Transverse colon (tissue), 4 donors: ENCODE measurements around the gene IVD. TPM values are rescaled to one million over a fixed set of nuclear protein-coding genes. Genes with fewer than 3 reads are reported as not detected.

Experiments
- DNase-seq: peaks from one replicate; pipeline ENCODE4 v3.0.0-alpha.2; 2019
- H3K27ac ChIP-seq, 4 donors: fragments of 200-600 bp; sonication (generic); 2 replicates each; pipeline ENCODE4 v1.5.1; 2016 to 2018; ENCODE audit warnings: inconsistent platforms in 4 of 4
- H3K27me3 ChIP-seq: fragments of 200-600 bp; sonication (generic); 2 replicates; pipeline ENCODE4 v1.5.1; 2017; ENCODE audit warnings: inconsistent platforms
- H3K36me3 ChIP-seq, 4 donors: fragments of 200-600 bp; sonication (generic); 2 replicates each; pipeline ENCODE4 v1.5.1; 2017 to 2019; ENCODE audit warnings: inconsistent platforms in 4 of 4
- H3K4me1 ChIP-seq, 4 donors: fragments of 200-600 bp; sonication (generic); 2 replicates each; pipeline ENCODE4 v1.5.1; 2017 to 2020; ENCODE audit warnings: inconsistent platforms in 4 of 4
- H3K4me3 ChIP-seq, 4 donors: fragments of 200-600 bp; sonication (generic); 1 replicate in 1 of 4; 2 replicates in 3 of 4; pipeline versions ENCODE4 v1.5.1 to v1.6.1; 2017 to 2019; ENCODE audit warnings: inconsistent platforms in 4 of 4
- H3K9me3 ChIP-seq, 2 donors: fragments of 200-600 bp; sonication (generic); 2 replicates each; pipeline ENCODE4 v1.5.1; 2017 to 2019; ENCODE audit warnings: inconsistent platforms in 2 of 2
- EP300 ChIP-seq: sonication (generic); formaldehyde crosslinking; IDR thresholded peaks from one replicate; pipeline ENCODE4 v1.6.1; 2017; ENCODE audit warnings: antibody characterized with exemption, low read depth
- POLR2A ChIP-seq: fragments of 450-650 bp; IDR thresholded peaks from one replicate; pipeline ENCODE4 v1.6.1; 2016; ENCODE audit warnings: antibody characterized with exemption, mild to moderate bottlenecking, moderate library complexity
- POLR2AphosphoS5 ChIP-seq, 3 donors: sonication (generic); formaldehyde crosslinking; IDR thresholded peaks; one replicate each; pipeline ENCODE4 v1.6.1; 2016; ENCODE audit warnings: antibody characterized with exemption in 3 of 3
- WGBS, 2 donors: methylation state at CpG; one replicate each; pipeline ENCODE4 v1.1.5; 2018; ENCODE audit warnings: low coverage in 1 of 2; 5-methylcytosine and 5-hydroxymethylcytosine counted together
- in situ Hi-C, 4 donors: fragments of 200-750 bp; cut with MboI; loops; one replicate each; pipeline versions ENCODE4 v1.15.0 to v1.15.1; 2017; ENCODE audit warnings: low sequenced_read_pairs in 3 of 4, low pct_ligation_motif_present in 1 of 4, low pct_unique_long_range_greater_than_20kb in 1 of 4
- intact Hi-C: fragments of 100-400 bp; cut with DNase I; formaldehyde crosslinking; loops from one replicate; pipeline ENCODE4 v1.15.1; 2023; ENCODE audit warnings: low total_unique reads
- total RNA-seq, 4 donors: library from RNA; depleted of rRNA; stranded (reverse); fragments of >200 nt; gene quantifications; one replicate each; pipeline ENCODE4 v1.1.0, GENCODE V29; 2016
- TF ChIP-seq, protein P1 (sequence below), 5 experiments: fragments of 200-600 bp in 3 of 5; fragments of 450-650 bp in 2 of 5; sonication (generic) in 3 of 5; IDR thresholded peaks; 1 replicate in 2 of 5; 2 replicates in 3 of 5; pipeline ENCODE4 v1.5.1; 2016 to 2017; ENCODE audit warnings: antibody characterized with exemption in 5 of 5, inconsistent platforms in 3 of 5, mild to moderate bottlenecking in 2 of 5, moderate library complexity in 1 of 5

The IVD gene
- total RNA-seq, 4 donors from 2014 or later: 51.4 to 122 (median 58.7) TPM

DNA sequence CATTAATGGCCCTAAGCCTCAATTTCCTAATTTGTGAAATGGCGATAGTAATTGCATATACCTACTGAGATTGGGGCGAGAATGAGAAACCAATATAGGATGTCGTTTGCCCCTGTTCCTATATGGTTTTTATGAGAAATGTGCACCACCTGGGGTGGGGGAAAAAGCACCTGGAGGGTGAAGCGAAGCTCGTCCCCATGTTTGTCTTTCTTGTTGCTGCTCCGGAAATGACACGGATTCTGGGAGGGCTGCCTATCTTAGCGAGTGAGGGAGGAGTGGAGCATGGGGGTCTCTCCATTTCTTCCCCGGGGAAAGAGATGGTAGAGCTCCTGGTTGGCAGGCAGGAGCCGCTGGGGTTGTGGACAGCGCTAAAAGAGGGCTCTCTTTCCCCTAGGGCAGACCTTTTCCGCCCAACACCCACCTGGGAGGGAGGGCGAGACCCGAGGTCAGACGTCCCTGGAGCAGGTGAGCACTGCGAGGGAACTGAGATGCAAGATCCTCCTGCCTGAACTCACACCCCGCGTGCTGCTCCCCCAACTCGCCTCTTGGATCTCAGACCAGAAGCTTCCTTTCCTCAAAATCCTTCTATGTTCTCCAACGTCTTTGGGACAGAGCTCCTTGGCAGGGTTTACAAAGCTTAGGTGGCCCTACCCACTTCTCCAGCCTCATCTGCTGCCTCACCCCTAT is 29.6 kb downstream of the IVD start:
- no peaks in the 10 kb centered on the region for H3K36me3 ChIP-seq
- H3K4me3 ChIP-seq: peak overlapping the region in 1 of 4 donors; percentile 51
- H3K9me3 ChIP-seq: no peaks in the 10 kb centered on the region
- WGBS, 2 donors: 35 to 60% methylated on average over 3 to 20 of the region's 20 CpGs
- in situ Hi-C loops (no loop called here), intact Hi-C loops (no loop called here)
- TF ChIP-seq, protein P1, sequence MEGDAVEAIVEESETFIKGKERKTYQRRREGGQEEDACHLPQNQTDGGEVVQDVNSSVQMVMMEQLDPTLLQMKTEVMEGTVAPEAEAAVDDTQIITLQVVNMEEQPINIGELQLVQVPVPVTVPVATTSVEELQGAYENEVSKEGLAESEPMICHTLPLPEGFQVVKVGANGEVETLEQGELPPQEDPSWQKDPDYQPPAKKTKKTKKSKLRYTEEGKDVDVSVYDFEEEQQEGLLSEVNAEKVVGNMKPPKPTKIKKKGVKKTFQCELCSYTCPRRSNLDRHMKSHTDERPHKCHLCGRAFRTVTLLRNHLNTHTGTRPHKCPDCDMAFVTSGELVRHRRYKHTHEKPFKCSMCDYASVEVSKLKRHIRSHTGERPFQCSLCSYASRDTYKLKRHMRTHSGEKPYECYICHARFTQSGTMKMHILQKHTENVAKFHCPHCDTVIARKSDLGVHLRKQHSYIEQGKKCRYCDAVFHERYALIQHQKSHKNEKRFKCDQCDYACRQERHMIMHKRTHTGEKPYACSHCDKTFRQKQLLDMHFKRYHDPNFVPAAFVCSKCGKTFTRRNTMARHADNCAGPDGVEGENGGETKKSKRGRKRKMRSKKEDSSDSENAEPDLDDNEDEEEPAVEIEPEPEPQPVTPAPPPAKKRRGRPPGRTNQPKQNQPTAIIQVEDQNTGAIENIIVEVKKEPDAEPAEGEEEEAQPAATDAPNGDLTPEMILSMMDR (IDR thresholded peaks at IDR 0.05): no peak
- TF ChIP-seq POLR2AphosphoS5 (IDR thresholded peaks at IDR 0.05) (no peak), POLR2A (no peak), EP300 (no peak)
- H3K27me3 ChIP-seq: peaks cover 23% of the 10 kb centered on the region
- H3K27ac ChIP-seq: no peak overlapping the region
- DNase-seq: no peak
- H3K4me1 ChIP-seq: peaks cover 19 to 32% (median 27%) of the 10 kb centered on the region in 4 donors

GRCh38 chr15:40435710-40436089 is 30.1 kb downstream of the IVD start:
- H3K4me1 ChIP-seq: peaks cover 19 to 34% (median 31%) of the 10 kb centered on the region in 4 donors
- TF ChIP-seq POLR2A (no peak), EP300 (no peak), POLR2AphosphoS5 (IDR thresholded peaks at IDR 0.05) (no peak)
- TF ChIP-seq, protein P1 (IDR thresholded peaks at IDR 0.05): no peak
- intact Hi-C loops (no loop called here), in situ Hi-C loops (no loop called here)
- H3K27me3 ChIP-seq: peaks cover 23% of the 10 kb centered on the region
- H3K36me3 ChIP-seq: no peaks in the 10 kb centered on the region
- H3K9me3 ChIP-seq: no peaks in the 10 kb centered on the region
- WGBS, 2 donors: 21 to 24% methylated on average over 5 to 13 of the region's 15 CpGs
- DNase-seq: no peak
- peak overlapping the region in 3 of 4 donors; percentile 34 to 51 (median 37) for H3K4me3 ChIP-seq
- H3K27ac ChIP-seq: peak overlapping the region in 1 of 4 donors; percentile 37

- Histone ChIP-seq H3K4me3 (peak overlapping the region; percentile 34 to 51 (median 37)), H3K36me3 (no peaks in the 10 kb centered on the region), H3K27ac (peak overlapping the region in 1 of 4 donors; percentile 37), H3K4me1 (peaks cover 19 to 34% (median 31%) of the 10 kb centered on the region in 4 donors), H3K27me3 (peaks cover 23% of the 10 kb centered on the region), H3K9me3 (no peaks in the 10 kb centered on the region)
- DNase-seq: peak; percentile 49
- TF ChIP-seq, protein P1 (IDR thresholded peaks at IDR 0.05): no peak
- 1% methylated on average over 28 of the region's 39 CpGs; no CpG with 5 or more reads in 1 of the 2 donors for WGBS, 2 donors
- in situ Hi-C loops: no loop called here
- intact Hi-C loops: no loop called here
Measured at GRCh38 chr15:40436116-40436891, 30.7 kb downstream of the IVD start.

DNA sequence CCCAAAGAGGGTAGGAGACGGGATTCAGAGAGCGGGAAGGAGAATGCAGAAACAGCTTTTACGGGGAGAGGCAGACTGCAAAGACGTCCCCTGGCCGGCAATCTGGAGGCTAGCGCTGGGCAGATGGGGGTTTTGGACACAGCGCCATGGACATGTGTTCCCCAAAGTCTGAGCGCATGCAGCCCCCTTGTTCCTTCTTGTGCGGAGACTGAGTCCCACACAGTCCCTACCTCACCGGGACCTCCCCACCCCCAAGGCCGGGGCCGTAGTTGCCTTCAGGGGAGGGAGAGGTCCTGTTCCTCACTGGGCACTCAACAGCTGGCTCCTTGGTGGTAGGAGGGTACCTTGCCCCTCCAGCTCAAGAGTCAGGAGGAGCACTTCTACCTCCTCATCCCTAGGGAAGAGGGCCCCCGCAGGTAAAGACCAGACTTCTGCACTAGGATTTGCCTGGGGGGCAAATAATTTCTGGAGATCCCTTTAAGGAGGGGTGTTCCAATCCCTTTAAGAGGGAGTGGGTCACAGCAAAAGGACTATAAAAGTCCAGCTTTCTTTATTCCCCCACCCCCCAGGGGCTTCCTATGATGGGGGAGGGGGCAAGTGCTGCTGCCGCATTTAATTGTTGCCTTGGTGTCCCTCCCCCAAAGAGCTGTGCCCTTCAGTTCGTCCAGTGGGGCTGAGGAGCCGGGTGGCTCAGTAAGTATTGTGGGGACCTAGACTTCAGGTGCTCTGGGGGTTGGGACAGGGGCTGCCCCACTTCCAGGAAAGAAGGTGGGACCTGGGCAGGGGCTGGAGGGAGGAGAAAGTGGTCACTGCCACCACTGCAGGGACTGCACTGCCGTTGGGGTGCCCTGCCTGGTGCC is 31.5 kb downstream of the IVD start:
- Histone ChIP-seq H3K4me1 (peaks cover 19 to 35% (median 32%) of the 10 kb centered on the region in 4 donors), H3K27ac (no peak overlapping the region), H3K4me3 (peak overlapping the region in 1 of 4 donors; percentile 51), H3K27me3 (peaks cover 23% of the 10 kb centered on the region), H3K9me3 (no peaks in the 10 kb centered on the region), H3K36me3 (no peaks in the 10 kb centered on the region)
- TF ChIP-seq POLR2A (no peak), EP300 (no peak), POLR2AphosphoS5 (IDR thresholded peaks at IDR 0.05) (no peak)
- TF ChIP-seq, protein P1 (IDR thresholded peaks at IDR 0.05): no peak
- intact Hi-C loops: no loop called here
- no peak for DNase-seq
- in situ Hi-C loops: no loop called here
- 27% methylated on average over 17 of the region's 17 CpGs; no CpG with 5 or more reads in 1 of the 2 donors for WGBS, 2 donors
